H1 (cell line): ENCODE measurements around the gene MYF5. TPM values are rescaled to one million over a fixed set of nuclear protein-coding genes. Genes with fewer than 3 reads are reported as not detected.

Experiments
- CTCF ChIA-PET: fragments of 300-600 bp; sonication (Branson Sonifier 250); formaldehyde crosslinking; loops from one replicate; lab custom pipeline; 2021; ENCODE audit not compliant: partially characterized antibody; lab: Charles Lee
- POLR2A ChIA-PET: fragments of 300-600 bp; sonication (Branson Sonifier 250); formaldehyde crosslinking; loops from one replicate; lab custom pipeline; 2021; ENCODE audit warnings: inconsistent platforms; ENCODE audit not compliant: partially characterized antibody; lab: Charles Lee
- DNase-seq, 2 experiments: peaks; one replicate each; pipeline versions ENCODE4 v3.0.0 to v3.0.0-alpha.2; 2010 to 2022; ENCODE audit warnings: low spot score in 2 of 2, low read depth in 1 of 2, mixed read lengths in 1 of 2
- FAIRE-seq: peaks from 2 replicates; lab custom pipeline; 2011; peaks lifted over from hg19 to GRCh38; lab: Jason Lieb, UNC
- H2AFZ ChIP-seq: 2 replicates; pipeline ENCODE4 v1.8.1; 2012; ENCODE audit warnings: low read length, inconsistent platforms
- H2AK5ac ChIP-seq: 2 replicates; pipeline ENCODE4 v1.6.1; 2013; ENCODE audit warnings: low read depth, low read length
- H2BK120ac ChIP-seq: replicated peaks from 2 replicates; pipeline ENCODE3; 2013; ENCODE audit warnings: low read depth, low read length, inconsistent platforms
- H2BK12ac ChIP-seq: 2 replicates; pipeline ENCODE4 v1.6.1; 2013; ENCODE audit warnings: low read depth, low read length
- H2BK15ac ChIP-seq: 2 replicates; pipeline ENCODE4 v1.6.1; 2013; ENCODE audit warnings: low read length
- H2BK20ac ChIP-seq: 2 replicates; pipeline ENCODE4 v1.6.1; 2013; ENCODE audit warnings: low read length
- H2BK5ac ChIP-seq: 2 replicates; pipeline ENCODE4 v1.6.1; 2013; ENCODE audit warnings: low read depth, low read length
- H3K14ac ChIP-seq: 2 replicates; pipeline ENCODE4 v1.6.1; 2013; ENCODE audit warnings: inconsistent platforms; ENCODE audit not compliant: insufficient read length
- H3K18ac ChIP-seq: 2 replicates; pipeline ENCODE4 v1.6.1; 2013; ENCODE audit warnings: low read length; ENCODE audit errors: extremely low read depth
- H3K23ac ChIP-seq: 2 replicates; pipeline ENCODE4 v1.6.1; 2013; ENCODE audit warnings: inconsistent platforms; ENCODE audit not compliant: insufficient read length
- H3K23me2 ChIP-seq: 2 replicates; pipeline ENCODE4 v1.6.1; 2013; ENCODE audit warnings: low read depth, low read length
- H3K27ac ChIP-seq: 2 replicates; pipeline ENCODE4 v1.6.1; 2011; ENCODE audit warnings: low read depth, low read length, inconsistent platforms
- H3K27me3 ChIP-seq, 4 experiments: replicated peaks in 1 of 4; 1 replicate in 1 of 4; 2 replicates in 3 of 4; pipeline versions ENCODE4 v1.6.1 to v1.8.1; 2011 to 2013; ENCODE audit warnings: low read length in 3 of 4, mild to moderate bottlenecking in 3 of 4, inconsistent platforms in 2 of 4, mixed read lengths in 2 of 4, moderate library complexity in 1 of 4; ENCODE audit not compliant: control insufficient read depth in 3 of 4, insufficient read depth in 3 of 4; ENCODE audit errors: extremely low read depth in 1 of 4
- H3K36me3 ChIP-seq, 4 experiments: 2 replicates each; pipeline versions ENCODE4 v1.6.1 to v1.8.1; 2011 to 2013; ENCODE audit warnings: mild to moderate bottlenecking in 4 of 4, low read length in 3 of 4, moderate library complexity in 2 of 4, control low read depth in 1 of 4, inconsistent platforms in 1 of 4; ENCODE audit not compliant: insufficient read depth in 4 of 4, control insufficient read depth in 2 of 4
- H3K4ac ChIP-seq: replicated peaks from 2 replicates; pipeline ENCODE3; 2013; ENCODE audit warnings: low read length, low read depth, mixed read lengths, inconsistent platforms; ENCODE audit not compliant: insufficient read length
- H3K4me1 ChIP-seq, 4 experiments: replicated peaks in 1 of 4; 1 replicate in 1 of 4; 2 replicates in 3 of 4; pipeline versions ENCODE4 v1.6.1 to v1.8.1; 2011 to 2013; ENCODE audit warnings: low read length in 3 of 4, inconsistent platforms in 2 of 4, mixed read lengths in 1 of 4; ENCODE audit not compliant: insufficient read depth in 4 of 4, control insufficient read depth in 3 of 4
- H3K4me2 ChIP-seq, 2 experiments: 2 replicates each; pipeline versions ENCODE4 v1.6.1 to v1.8.1; 2011 to 2013; ENCODE audit warnings: low read depth in 2 of 2, low read length in 2 of 2, control low read depth in 1 of 2, inconsistent platforms in 1 of 2, mild to moderate bottlenecking in 1 of 2; ENCODE audit not compliant: insufficient read depth in 1 of 2
- H3K4me3 ChIP-seq, 4 experiments: fragments of 200-600, 300-600 bp in 1 of 4; sonication (generic), shearing (Covaris generic), sonication (Bioruptor Twin) in 1 of 4; 2 replicates each; pipeline versions ENCODE4 v1.5.1 to v1.8.1; 2011 to 2016; ENCODE audit warnings: low read length in 4 of 4, low read depth in 3 of 4, control low read depth in 2 of 4, inconsistent platforms in 2 of 4, mild to moderate bottlenecking in 2 of 4, mixed read lengths in 1 of 4, moderate library complexity in 1 of 4; ENCODE audit not compliant: insufficient read depth in 2 of 4; ENCODE audit errors: extremely low read depth in 1 of 4
- H3K56ac ChIP-seq: replicated peaks from 2 replicates; pipeline ENCODE3; 2013; ENCODE audit warnings: low read depth, mild to moderate bottlenecking, mixed read lengths, low read length, inconsistent platforms; ENCODE audit not compliant: insufficient read length
- H3K79me1 ChIP-seq: 2 replicates; pipeline ENCODE4 v1.6.1; 2013; ENCODE audit warnings: low read depth, low read length, control low read depth
- H3K79me2 ChIP-seq, 2 experiments: 2 replicates each; pipeline versions ENCODE4 v1.6.1 to v1.8.1; 2012 to 2013; ENCODE audit warnings: low read length in 2 of 2, mild to moderate bottlenecking in 2 of 2, inconsistent platforms in 1 of 2; ENCODE audit not compliant: insufficient read depth in 2 of 2, control insufficient read depth in 1 of 2
- H3K9ac ChIP-seq, 4 experiments: replicated peaks in 1 of 4; 1 replicate in 1 of 4; 2 replicates in 3 of 4; pipeline versions ENCODE4 v1.6.1 to v1.8.1; 2011 to 2013; ENCODE audit warnings: low read depth in 3 of 4, low read length in 3 of 4, control low read depth in 2 of 4, mild to moderate bottlenecking in 2 of 4, moderate library complexity in 2 of 4, inconsistent platforms in 1 of 4; ENCODE audit errors: extremely low read depth in 1 of 4
- H3K9me3 ChIP-seq, 2 experiments: 2 replicates each; pipeline versions ENCODE4 v1.6.1 to v1.8.1; 2012 to 2013; ENCODE audit warnings: mild to moderate bottlenecking in 2 of 2, moderate library complexity in 2 of 2, control low read depth in 1 of 2, inconsistent platforms in 1 of 2, low read depth in 1 of 2, low read length in 1 of 2, mixed read lengths in 1 of 2; ENCODE audit not compliant: insufficient read depth in 2 of 2
- H4K20me1 ChIP-seq, 2 experiments: replicated peaks in 1 of 2; 2 replicates each; pipeline versions ENCODE3 to v1.8.1; 2011 to 2013; ENCODE audit warnings: inconsistent platforms in 2 of 2, low read length in 2 of 2, mild to moderate bottlenecking in 1 of 2; ENCODE audit not compliant: insufficient read depth in 2 of 2, control insufficient read depth in 1 of 2
- H4K5ac ChIP-seq: 2 replicates; pipeline ENCODE4 v1.6.1; 2013; ENCODE audit warnings: low read length, low read depth, mixed read lengths, inconsistent platforms; ENCODE audit not compliant: insufficient read length
- H4K8ac ChIP-seq: 2 replicates; pipeline ENCODE4 v1.8.0; 2013; ENCODE audit warnings: mild to moderate bottlenecking, moderate library complexity, low read length, inconsistent platforms; ENCODE audit not compliant: insufficient read depth; ENCODE audit errors: extremely low read depth
- H4K91ac ChIP-seq: replicated peaks from 2 replicates; pipeline ENCODE3; 2013; ENCODE audit warnings: low read length, mixed read lengths, inconsistent platforms; ENCODE audit not compliant: insufficient read length
- BACH1 ChIP-seq: IDR thresholded peaks from 2 replicates; pipeline ENCODE4 v1.6.1; 2012; ENCODE audit warnings: low read length, improper control_type of control experiment
- CHD1 ChIP-seq: IDR thresholded peaks from 2 replicates; pipeline ENCODE4 v1.6.1; 2012; ENCODE audit warnings: low read depth, low read length, improper control_type of control experiment
- EGR1 ChIP-seq: IDR thresholded peaks from 2 replicates; pipeline ENCODE4 v1.6.1; 2011; ENCODE audit warnings: low read depth, low read length, borderline replicate concordance
- JUND ChIP-seq: IDR thresholded peaks from 2 replicates; pipeline ENCODE4 v1.6.1; 2011; ENCODE audit warnings: mild to moderate bottlenecking, improper control_type of control experiment, low read length
- RBBP5 ChIP-seq: IDR thresholded peaks from 2 replicates; pipeline ENCODE4 v1.7.1; 2012; ENCODE audit warnings: low read depth, mild to moderate bottlenecking, inconsistent platforms, low read length, moderate library complexity, borderline replicate concordance
- RNF2 ChIP-seq: fragments of 200-900, 300-1000 bp; sonication (generic); IDR thresholded peaks from 2 replicates; pipeline ENCODE4 v1.7.1; 2016; ENCODE audit warnings: borderline replicate concordance, low read depth, mild to moderate bottlenecking, antibody characterized with exemption, low read length; ENCODE audit not compliant: poor library complexity, severe bottlenecking; ENCODE audit errors: missing control alignments
- SIRT6 ChIP-seq: IDR thresholded peaks from one replicate; pipeline ENCODE4 v1.7.1; 2012; ENCODE audit warnings: low read length, inconsistent platforms
- SP2 ChIP-seq: IDR thresholded peaks from 2 replicates; pipeline ENCODE4 v1.6.1; 2012; ENCODE audit warnings: mild to moderate bottlenecking, low read length, inconsistent platforms
- WGBS, 2 experiments: shearing (Covaris generic) in 1 of 2; methylation state at CpG; one replicate each; pipeline versions ENCODE4 v1.1.6 to v1.1.7; 2013 to 2015; ENCODE audit warnings: low lambda C conversion rate in 2 of 2, mixed read lengths in 2 of 2, inconsistent platforms in 1 of 2, low coverage in 1 of 2, missing lambda C conversion rate in 1 of 2; ENCODE audit not compliant: insufficient replicate concordance in 2 of 2, insufficient coverage in 1 of 2, insufficient read length in 1 of 2; ENCODE audit errors: extremely low coverage in 1 of 2, missing lambda C conversion rate in 1 of 2; 5-methylcytosine and 5-hydroxymethylcytosine counted together
- long read RNA-seq, 2 experiments: library from RNA in 1 of 2; library from capped mRNA in 1 of 2; stranded (forward); transcript quantifications; one replicate each; pipeline ENCODE4 v2.0.0, GENCODE V29; 2021; ENCODE audit warnings: inconsistent platforms in 1 of 2
- polyA minus RNA-seq, 3 experiments: library from RNA; depleted of rRNA, polyadenylated mRNA; stranded (reverse); fragments of >200 nt; gene quantifications; 1 replicate in 2 of 3; 2 replicates in 1 of 3; pipeline ENCODE4 v1.2.3, GENCODE V29; 2011
- polyA plus RNA-seq, 7 experiments: library from polyadenylated mRNA; depleted of rRNA in 3 of 7; stranded (reverse) in 5 of 7; unstranded in 2 of 7; fragments of >200 nt in 5 of 7; fragments of 200-250 nt in 2 of 7; gene quantifications; 1 replicate in 5 of 7; 2 replicates in 1 of 7; 4 replicates in 1 of 7; pipeline versions ENCODE4 v1.2.1 to v1.2.3, GENCODE V29; 2011 to 2013; ENCODE audit warnings: missing spikeins in 2 of 7, mixed read lengths in 2 of 7
- total RNA-seq: library from RNA; stranded (reverse); fragmentation: NEBNext Ultra II Directional; extraction: Animal tissue kit (Norgen Biotek cat#: 25700); gene quantifications from 2 replicates; pipeline ENCODE4 v1.2.1, GENCODE V29; 2021
- TF ChIP-seq, protein P1 (sequence below): IDR thresholded peaks from 2 replicates; pipeline ENCODE4 v1.6.1; 2012; ENCODE audit warnings: inconsistent platforms

The MYF5 gene
- total RNA-seq (not detected in 2 replicates), polyA plus RNA-seq (2011; rRNA removed) (0.09 TPM in 2 replicates), polyA minus RNA-seq (2011; rRNA and poly(A)+ RNA removed) (0.13 and 0.17 TPM in 2 replicates)
- polyA plus RNA-seq (2011; cell fraction: cytosol; rRNA removed), result 0.08 TPM
- 0.07 TPM for polyA plus RNA-seq (2011; cell fraction: nucleus; rRNA removed)
- polyA plus RNA-seq (2012, experiment 1 of 2), result not detected in 4 replicates
- polyA plus RNA-seq (2012, experiment 2 of 2), result not detected
- polyA plus RNA-seq (2013, experiment 1 of 2), result not detected
- not detected for polyA plus RNA-seq (2013, experiment 2 of 2)
- not detected for polyA minus RNA-seq (2011; cell fraction: cytosol; rRNA and poly(A)+ RNA removed)
- not detected for polyA minus RNA-seq (2011; cell fraction: nucleus; rRNA and poly(A)+ RNA removed)
- long read RNA-seq, experiment 1, result 0 reads
- long read RNA-seq, experiment 2, result 0 reads

GRCh38 chr12:80716696-80717469, at the start of gene MYF5:
Gene MYF5, plus strand, starts transcription at chr12:80716912. Its CDS starts 152 bp downstream, at chr12:80717064.
- no peak within 1 kb of the TSS for H3K56ac ChIP-seq
- H2BK120ac ChIP-seq, result no peak within 1 kb of the TSS
- H3K18ac ChIP-seq, result peak within 1 kb of the TSS; percentile 66; the same call in 1 of the 2 replicates
- POLR2A ChIA-PET, result interaction anchor here (0.6 to 0.9 kb wide), 2 partner anchors 20 to 241 kb away, joined by 3 read pairs; no protein-coding TSS in a partner anchor
- DNase-seq (no peak), FAIRE-seq (no peak)
- H3K23ac ChIP-seq, result no peak within 1 kb of the TSS
- no peak within 1 kb of the TSS for H3K14ac ChIP-seq
- no peaks in the 10 kb centered on the region for H3K79me2 ChIP-seq
- H2BK15ac ChIP-seq, result no peak within 1 kb of the TSS
- no peak within 1 kb of the TSS for H3K27ac ChIP-seq
- CTCF ChIA-PET, result no interaction called here
- peaks cover 4% of the 10 kb centered on the region; the same call in 1 of the 2 replicates for H3K23me2 ChIP-seq
- H3K36me3 ChIP-seq, result no peaks in the 10 kb centered on the region
- no peak within 1 kb of the TSS for H3K4ac ChIP-seq
- H4K8ac ChIP-seq, result no peak within 1 kb of the TSS; the same call in 1 of the 2 replicates
- peaks cover 2 to 12% (median 10%) of the 10 kb centered on the region in 4 experiments for H3K27me3 ChIP-seq
- no peak within 1 kb of the TSS for H4K91ac ChIP-seq
- H2AFZ ChIP-seq, result peak within 1 kb of the TSS; percentile 16; the same call in 1 of the 2 replicates
- no peak within 1 kb of the TSS for H2AK5ac ChIP-seq
- H4K20me1 ChIP-seq, result no peaks in the 10 kb centered on the region
- peak within 1 kb of the TSS in 1 of 4 experiments; percentile 55; a peak in 1 of 8 replicates for H3K4me3 ChIP-seq
- 92% methylated on average over 45 of the region's 45 CpGs; no CpG with 5 or more reads in 1 of the 2 experiments for whole genome bisulfite sequencing, 2 experiments
- TF ChIP-seq CHD1 (no peak), EGR1 (no peak), SP2 (no peak), BACH1 (no peak), JUND (no peak), RNF2 (no peak), RBBP5 (no peak), SIRT6 (no peak)
- TF ChIP-seq, protein P1, sequence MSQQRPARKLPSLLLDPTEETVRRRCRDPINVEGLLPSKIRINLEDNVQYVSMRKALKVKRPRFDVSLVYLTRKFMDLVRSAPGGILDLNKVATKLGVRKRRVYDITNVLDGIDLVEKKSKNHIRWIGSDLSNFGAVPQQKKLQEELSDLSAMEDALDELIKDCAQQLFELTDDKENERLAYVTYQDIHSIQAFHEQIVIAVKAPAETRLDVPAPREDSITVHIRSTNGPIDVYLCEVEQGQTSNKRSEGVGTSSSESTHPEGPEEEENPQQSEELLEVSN, result no peak
- H3K4me2 ChIP-seq, result peak within 1 kb of the TSS; percentile 37 to 79; a peak in 3 of 4 replicates
- peaks cover 10 to 19% (median 18%) of the 10 kb centered on the region in 4 experiments for H3K4me1 ChIP-seq
- H3K79me1 ChIP-seq, result no peaks in the 10 kb centered on the region
- no peak within 1 kb of the TSS for H2BK12ac ChIP-seq
- no peak within 1 kb of the TSS for H3K9ac ChIP-seq
- no peaks in the 10 kb centered on the region; a peak in 1 of 4 replicates for H3K9me3 ChIP-seq
- H4K5ac ChIP-seq, result no peak within 1 kb of the TSS
- no peak within 1 kb of the TSS for H2BK5ac ChIP-seq
- H2BK20ac ChIP-seq, result no peak within 1 kb of the TSS; the same call in 1 of the 2 replicates
